Smooth muscle cell (in vitro differentiated cells): ENCODE measurements around the gene ALDH16A1. TPM values are rescaled to one million over a fixed set of nuclear protein-coding genes. Genes with fewer than 3 reads are reported as not detected.

ENCODE experiments used
- DNase-seq: peaks from one replicate; lab custom pipeline; 2025; ENCODE audit not compliant: unreplicated experiment; lab: John Stamatoyannopoulos, UW
- H2AFZ ChIP-seq: fragments of 200-600 bp; sonication (generic); 2 replicates; pipeline ENCODE4 v1.6.0; 2016; ENCODE audit warnings: antibody characterized with exemption, low read depth, mild to moderate bottlenecking
- H3F3A ChIP-seq: fragments of 200-600 bp; sonication (generic); 2 replicates; pipeline ENCODE4 v1.6.0; 2017; ENCODE audit warnings: antibody characterized with exemption, low read depth
- H3K27ac ChIP-seq: fragments of 200-600 bp; sonication (generic); 2 replicates; pipeline ENCODE4 v1.5.1; 2016; ENCODE audit warnings: low read depth, mild to moderate bottlenecking
- H3K27me3 ChIP-seq: fragments of 200-600 bp; sonication (generic); 2 replicates; pipeline ENCODE4 v1.6.1; 2016; ENCODE audit warnings: low read depth, mild to moderate bottlenecking
- H3K36me3 ChIP-seq: fragments of 200-600 bp; sonication (generic); 2 replicates; pipeline ENCODE4 v1.5.1; 2016; ENCODE audit warnings: low read depth
- H3K4me1 ChIP-seq: fragments of 200-600 bp; sonication (generic); 2 replicates; pipeline ENCODE4 v1.5.1; 2016; ENCODE audit warnings: low read depth
- H3K4me2 ChIP-seq: fragments of 200-600 bp; sonication (generic); 2 replicates; pipeline ENCODE4 v1.6.0; 2016; ENCODE audit warnings: mild to moderate bottlenecking
- H3K4me3 ChIP-seq: fragments of 200-600 bp; sonication (generic); 2 replicates; pipeline ENCODE4 v1.5.1; 2016; ENCODE audit warnings: mild to moderate bottlenecking
- H3K79me2 ChIP-seq: fragments of 200-600 bp; sonication (generic); 2 replicates; pipeline ENCODE4 v1.6.0; 2016; ENCODE audit warnings: low read depth, mild to moderate bottlenecking
- H3K9ac ChIP-seq: fragments of 200-600 bp; sonication (generic); 2 replicates; pipeline ENCODE4 v1.6.0; 2016; ENCODE audit warnings: low read depth
- H3K9me3 ChIP-seq: fragments of 200-600 bp; sonication (generic); replicated peaks from 2 replicates; pipeline ENCODE4 v1.5.1; 2016; ENCODE audit warnings: low read depth
- H4K20me1 ChIP-seq: fragments of 200-600 bp; sonication (generic); 2 replicates; pipeline ENCODE4 v1.6.0; 2016; ENCODE audit warnings: low read depth
- CTCF ChIP-seq: fragments of 200-600 bp; sonication (generic); IDR thresholded peaks from 2 replicates; pipeline ENCODE4 v1.5.1; 2017; ENCODE audit warnings: borderline replicate concordance, mild to moderate bottlenecking, antibody characterized with exemption; ENCODE audit not compliant: insufficient read depth, poor library complexity, severe bottlenecking
- WGBS: methylation state at CpG from one replicate; pipeline ENCODE4 v1.1.7; 2016; ENCODE audit warnings: low lambda C conversion rate; 5-methylcytosine and 5-hydroxymethylcytosine counted together
- polyA plus RNA-seq: library from polyadenylated mRNA; unstranded; fragments of >200 nt; fragmentation: Nextera tagmentation; extraction: Ambion mirVana; gene quantifications from 2 replicates; pipeline ENCODE4 v1.2.1, GENCODE V29; 2016
- total RNA-seq: library from RNA; depleted of rRNA; stranded (reverse); fragments of >200 nt; gene quantifications from 2 replicates; pipeline ENCODE4 v1.2.3, GENCODE V29; 2014

The ALDH16A1 gene
- total and polyA plus RNA-seq, 2 experiments from 2014 or later: 10.5 to 24.6 TPM

GRCh38 chr19:49419173-49419572, 33.9 kb upstream of the ALDH16A1 start:
- no peak overlapping the region for H3K9ac ChIP-seq
- no peak overlapping the region for H3K4me2 ChIP-seq
- no peak overlapping the region for H3K27ac ChIP-seq
- H3K4me3 ChIP-seq: no peak overlapping the region
- peaks cover 65% of the 10 kb centered on the region for H3K27me3 ChIP-seq
- DNase-seq: no peak
- no peaks in the 10 kb centered on the region for H3K79me2 ChIP-seq
- peaks cover 13% of the 10 kb centered on the region for H3K4me1 ChIP-seq
- no peak overlapping the region for H2AFZ ChIP-seq
- no peak for TF ChIP-seq CTCF
- no peaks in the 10 kb centered on the region for H3K36me3 ChIP-seq
- H4K20me1 ChIP-seq: no peaks in the 10 kb centered on the region
- no peaks in the 10 kb centered on the region for H3K9me3 ChIP-seq
- WGBS: 90% methylated on average over 2 of the region's 2 CpGs
- H3F3A ChIP-seq: peaks cover 3% of the 10 kb centered on the region

GRCh38 chr19:49420227-49420626, 32.8 kb upstream of the ALDH16A1 start:
- Histone ChIP-seq H3K79me2 (no peaks in the 10 kb centered on the region), H3K4me3 (no peak overlapping the region), H3K4me1 (peaks cover 13% of the 10 kb centered on the region), H3K27me3 (peaks cover 76% of the 10 kb centered on the region), H3K36me3 (no peaks in the 10 kb centered on the region), H4K20me1 (no peaks in the 10 kb centered on the region), H2AFZ (no peak overlapping the region), H3F3A (peaks cover 3% of the 10 kb centered on the region), H3K4me2 (no peak overlapping the region), H3K27ac (no peak overlapping the region), H3K9me3 (no peaks in the 10 kb centered on the region), H3K9ac (no peak overlapping the region)
- DNase-seq: no peak
- WGBS: 50% methylated on average over 1 of the region's 2 CpGs
- TF ChIP-seq CTCF: no peak

- H3K27ac ChIP-seq: no peak overlapping the region
- no peaks in the 10 kb centered on the region for H4K20me1 ChIP-seq
- no peaks in the 10 kb centered on the region for H3K9me3 ChIP-seq
- H3K4me2 ChIP-seq: peak overlapping the region; percentile 71
- 18% methylated on average over 48 of the region's 48 CpGs for WGBS
- H3K36me3 ChIP-seq: no peaks in the 10 kb centered on the region
- peak overlapping the region; percentile 30 for H3K4me3 ChIP-seq
- DNase-seq: no peak
- TF ChIP-seq CTCF: no peak
- H3K9ac ChIP-seq: no peak overlapping the region
- H3K4me1 ChIP-seq: peaks cover 13% of the 10 kb centered on the region
- H3K79me2 ChIP-seq: no peaks in the 10 kb centered on the region
- no peak overlapping the region for H2AFZ ChIP-seq
- peaks cover 86% of the 10 kb centered on the region for H3K27me3 ChIP-seq
- H3F3A ChIP-seq: peaks cover 3% of the 10 kb centered on the region
Measured at GRCh38 chr19:49421039-49421877, 31.8 kb upstream of the ALDH16A1 start.

- Histone ChIP-seq H3K4me1 (peaks cover 13% of the 10 kb centered on the region), H3K79me2 (no peaks in the 10 kb centered on the region), H3K27me3 (peaks cover 92% of the 10 kb centered on the region), H3K4me3 (no peak overlapping the region), H4K20me1 (no peaks in the 10 kb centered on the region), H3K36me3 (no peaks in the 10 kb centered on the region), H3K4me2 (no peak overlapping the region), H3K9ac (no peak overlapping the region), H3K9me3 (no peaks in the 10 kb centered on the region), H2AFZ (no peak overlapping the region), H3F3A (peaks cover 3% of the 10 kb centered on the region), H3K27ac (no peak overlapping the region)
- no peak for TF ChIP-seq CTCF
- no peak for DNase-seq
- 57% methylated on average over 3 of the region's 3 CpGs for WGBS
Measured at GRCh38 chr19:49421878-49422202, 31.2 kb upstream of the ALDH16A1 start.
